Superior temporal gyrus (tissue), 1 donor: Measurements from ENCODE around the gene GNAL.

Experiments used
- DNase-seq: peaks from one replicate; pipeline ENCODE4 v3.0.0-alpha.2; 2016; ENCODE audit errors: extremely low spot score

The GNAL gene

GRCh38 chr18:11808001-11808855, 119.2 kb downstream of the GNAL start:
- DNase-seq, result no peak

DNA sequence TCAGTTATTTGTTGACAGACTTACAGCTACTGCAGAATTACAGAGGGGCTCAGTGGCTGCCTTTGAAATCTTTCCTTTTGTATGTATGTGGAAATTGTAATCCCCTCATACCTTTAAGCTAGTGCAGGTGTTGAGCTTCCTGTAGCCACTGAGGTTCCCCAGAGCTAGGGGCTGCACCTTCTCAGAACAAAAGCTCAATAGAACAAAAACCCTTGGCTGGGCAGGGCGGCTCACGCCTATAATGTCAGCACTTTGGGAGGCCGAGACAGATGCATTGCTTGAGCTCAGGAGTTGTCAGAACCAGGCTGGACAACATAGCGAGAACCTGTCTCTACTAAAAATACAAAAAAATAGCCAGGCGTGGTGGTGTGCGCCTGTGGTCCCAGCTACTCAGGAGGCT, 120.8 kb downstream of the GNAL start:
- no peak for DNase-seq

- DNase-seq, result no peak
Measured at GRCh38 chr18:11810379-11810778, 121.3 kb downstream of the GNAL start.

DNA sequence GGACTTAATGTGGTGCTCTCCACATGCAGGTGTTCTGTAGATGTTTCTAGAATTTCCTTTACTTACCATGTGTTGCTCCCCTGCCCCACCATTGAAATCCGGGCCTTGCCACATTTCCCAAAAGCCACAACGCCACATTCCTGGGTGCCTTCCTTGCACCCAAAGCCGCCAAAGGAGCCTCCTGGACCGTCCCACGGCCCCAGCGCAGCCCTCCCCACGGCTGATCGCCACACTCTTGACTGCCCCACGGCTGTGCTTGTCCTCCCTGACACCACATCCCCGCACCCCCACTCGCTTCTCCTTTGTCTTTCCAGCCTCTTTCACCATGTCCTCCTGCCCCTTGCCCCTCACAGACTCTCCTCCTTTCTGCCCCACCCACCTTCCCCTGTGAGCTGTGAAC, 121.9 kb downstream of the GNAL start:
- no peak for DNase-seq

DNA sequence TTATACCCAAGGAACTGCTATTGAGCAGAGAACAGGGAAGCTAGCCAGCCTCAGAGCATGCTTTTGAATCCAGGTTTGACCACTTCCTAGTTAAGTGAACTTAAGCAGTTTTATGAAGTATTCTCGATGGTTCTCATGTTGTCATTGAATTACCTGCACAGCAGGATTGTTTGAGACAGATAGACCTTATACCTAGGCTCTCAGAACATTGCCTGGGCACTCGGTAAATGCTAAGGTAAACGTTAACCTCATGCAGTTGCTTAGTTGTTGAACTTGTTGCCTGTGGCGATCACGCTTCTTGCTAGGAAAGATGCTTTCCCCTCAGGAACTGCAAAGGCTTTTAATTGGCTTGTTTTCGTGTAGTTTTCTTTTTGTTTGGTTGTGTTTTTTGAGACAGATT, 128.2 kb downstream of the GNAL start:
- DNase-seq, result no peak

DNA sequence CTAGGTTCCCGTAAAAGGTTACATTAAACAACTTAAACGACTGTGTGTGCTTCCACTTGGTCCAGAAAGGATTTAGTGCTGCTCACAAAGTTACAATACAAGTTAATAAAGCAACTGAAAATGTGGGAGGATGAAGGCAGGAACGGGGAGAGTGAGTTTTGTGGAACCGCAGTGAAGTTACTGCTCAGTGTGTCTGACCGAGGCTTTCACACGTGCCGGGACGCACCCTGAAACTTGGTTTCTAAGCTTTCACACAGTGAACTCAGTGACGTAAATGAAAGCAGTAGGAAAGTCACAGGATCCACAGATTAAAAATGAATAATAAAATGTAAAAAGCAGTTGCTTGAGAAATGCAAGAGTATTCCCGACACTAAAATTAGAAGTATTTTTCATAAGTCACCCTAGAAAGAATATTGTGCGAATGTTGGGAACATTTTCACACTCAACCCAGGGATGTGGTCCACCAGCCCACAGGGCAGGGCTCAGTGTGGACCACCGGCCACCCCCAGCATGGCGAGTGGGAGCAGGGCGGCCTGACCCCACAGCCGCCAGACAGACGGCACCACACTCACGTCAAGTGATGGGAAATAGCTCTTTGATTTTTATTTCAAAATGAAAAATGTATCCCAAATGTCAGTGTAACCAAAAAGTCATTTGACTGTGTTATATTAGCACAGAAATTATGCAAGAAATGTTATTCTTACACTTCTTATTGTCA, 129.6 kb downstream of the GNAL start:
- DNase-seq, result no peak

DNA sequence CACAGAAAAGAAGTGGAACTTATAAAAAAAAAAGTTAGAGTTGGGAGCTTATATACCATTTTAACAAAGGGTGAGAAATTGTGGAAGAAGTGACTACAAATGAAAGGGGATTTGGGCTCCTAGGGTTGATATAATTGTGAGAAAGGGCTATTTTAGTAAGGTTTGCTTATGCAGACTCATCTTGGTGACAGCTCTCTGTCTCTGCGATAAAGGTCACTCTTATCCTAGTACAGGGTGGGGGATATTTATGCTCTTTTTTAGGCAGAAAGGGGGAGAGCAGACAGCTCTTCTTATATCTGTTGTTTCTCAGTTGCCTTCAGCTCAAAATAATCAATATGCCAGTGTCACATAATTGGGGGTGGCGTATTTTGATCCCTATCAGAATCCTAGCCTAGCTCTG, 130.9 kb downstream of the GNAL start:
- DNase-seq, result no peak

- no peak for DNase-seq
Measured at GRCh38 chr18:11820697-11821096, 131.6 kb downstream of the GNAL start.

DNA sequence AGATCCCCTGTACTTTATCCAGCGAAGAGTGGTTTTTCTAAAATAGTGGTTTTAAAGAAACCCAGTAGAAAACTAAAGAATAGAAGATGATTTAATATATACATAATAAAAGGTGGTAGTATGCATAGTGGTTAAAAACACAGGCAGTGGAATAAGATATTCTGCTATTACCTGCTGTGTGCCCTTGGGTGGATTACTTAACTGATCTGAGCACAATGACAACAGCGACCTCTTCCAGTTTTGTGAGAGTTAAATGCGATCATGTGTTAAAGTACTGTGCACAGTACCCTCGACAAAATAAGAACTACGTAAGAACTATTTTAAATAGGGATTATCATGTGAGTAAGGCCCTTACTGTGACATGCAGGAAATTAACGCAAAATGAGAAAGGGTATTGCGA, 132.1 kb downstream of the GNAL start:
- no peak for DNase-seq

DNA sequence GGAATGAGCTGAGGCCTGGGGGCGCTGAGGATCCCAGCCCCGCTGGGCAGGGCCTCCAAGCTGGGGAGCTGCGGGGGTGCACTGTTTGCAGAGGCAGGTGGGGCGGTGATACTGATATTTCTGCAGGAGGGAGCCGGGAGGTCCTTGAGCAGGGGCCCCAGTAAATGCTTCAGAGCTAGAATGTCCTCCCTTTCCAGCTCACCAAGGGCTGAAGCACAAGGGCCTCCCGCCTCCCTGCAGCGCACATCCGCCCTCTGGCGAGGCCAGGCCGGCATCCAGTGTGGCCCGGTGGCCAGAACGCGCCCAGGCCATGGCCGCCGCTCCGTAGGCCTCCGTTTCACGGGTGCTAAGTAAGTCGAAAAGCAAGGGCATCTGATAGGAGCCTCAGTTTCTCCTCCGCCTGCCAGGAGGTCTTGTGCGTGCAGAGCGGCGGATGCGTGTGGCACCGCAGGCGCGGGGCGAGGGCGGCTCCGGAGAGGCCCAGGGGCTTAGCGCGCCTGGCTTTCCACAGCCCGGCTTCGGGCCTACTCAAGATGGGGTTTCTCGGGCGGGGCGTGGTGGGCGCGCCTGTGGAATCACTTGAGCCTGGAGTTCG, 132.7 kb downstream of the GNAL start:
- DNase-seq, result no peak

DNA sequence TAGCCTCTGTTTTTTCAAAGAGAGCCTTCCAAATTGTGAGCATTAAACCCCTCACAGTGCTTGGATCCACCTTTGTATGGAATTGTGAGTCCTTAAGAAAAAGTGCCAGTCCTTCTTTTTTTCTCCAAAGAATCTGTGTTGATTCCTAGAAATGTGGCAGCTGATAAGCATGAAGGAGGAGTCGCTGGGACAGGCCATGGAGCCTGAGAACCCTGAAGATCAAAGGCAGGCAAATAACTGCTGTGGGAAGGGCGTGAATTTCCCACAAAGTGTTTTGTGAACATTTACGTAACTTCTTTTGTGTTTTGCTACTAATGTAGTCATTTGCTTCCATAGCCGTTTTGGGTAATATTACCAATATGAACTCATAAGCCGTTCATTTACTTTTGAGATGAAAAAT, 134.5 kb downstream of the GNAL start:
- DNase-seq, result no peak

DNA sequence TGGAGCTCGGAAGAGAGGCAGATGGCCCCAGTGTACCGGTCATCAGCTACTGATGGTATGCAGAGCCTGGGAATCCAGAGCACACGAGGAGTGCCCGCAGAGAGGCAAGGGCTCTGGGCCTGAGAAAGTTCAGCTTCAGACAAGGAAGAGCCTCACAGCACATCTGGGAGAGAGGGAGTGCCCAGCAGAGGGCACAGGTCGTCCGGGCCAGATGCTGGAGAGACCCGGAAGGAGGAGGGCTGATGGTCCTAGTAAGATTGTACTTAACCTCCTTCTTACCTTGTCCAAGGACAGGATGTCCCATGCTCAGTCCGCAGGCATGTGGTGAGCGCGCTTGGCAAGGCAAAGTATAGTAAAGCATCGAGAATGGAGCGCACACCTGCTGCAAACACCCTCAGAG, 137.8 kb downstream of the GNAL start:
- DNase-seq, result no peak

- no peak for DNase-seq
Measured at GRCh38 chr18:11828786-11829432, 139.8 kb downstream of the GNAL start.

- DNase-seq, result no peak
Measured at GRCh38 chr18:11830585-11830984, 141.5 kb downstream of the GNAL start.

- DNase-seq, result no peak
Measured at GRCh38 chr18:11831921-11832320, 142.9 kb downstream of the GNAL start.

GRCh38 chr18:11834772-11835171, 145.7 kb downstream of the GNAL start:
- DNase-seq, result no peak

DNA sequence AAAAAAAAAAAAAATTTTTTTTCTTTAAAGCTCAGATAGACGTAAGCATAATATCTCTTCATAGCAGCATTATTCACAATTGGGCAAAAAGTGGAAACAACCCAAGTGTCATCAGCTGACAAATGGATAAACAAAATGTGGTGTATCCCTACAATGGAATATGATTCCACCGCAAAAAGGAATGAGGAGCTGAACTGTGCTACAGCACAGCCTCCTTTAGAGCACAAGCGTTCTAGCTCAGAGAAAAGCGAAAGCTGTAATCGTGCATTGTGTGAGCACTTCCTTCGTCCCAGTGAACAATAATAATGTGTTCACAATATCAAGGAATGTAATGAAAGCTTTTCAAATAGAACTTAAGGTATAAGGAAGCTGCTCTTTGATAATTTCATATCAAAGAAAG, 150.5 kb downstream of the GNAL start:
- no peak for DNase-seq

DNA sequence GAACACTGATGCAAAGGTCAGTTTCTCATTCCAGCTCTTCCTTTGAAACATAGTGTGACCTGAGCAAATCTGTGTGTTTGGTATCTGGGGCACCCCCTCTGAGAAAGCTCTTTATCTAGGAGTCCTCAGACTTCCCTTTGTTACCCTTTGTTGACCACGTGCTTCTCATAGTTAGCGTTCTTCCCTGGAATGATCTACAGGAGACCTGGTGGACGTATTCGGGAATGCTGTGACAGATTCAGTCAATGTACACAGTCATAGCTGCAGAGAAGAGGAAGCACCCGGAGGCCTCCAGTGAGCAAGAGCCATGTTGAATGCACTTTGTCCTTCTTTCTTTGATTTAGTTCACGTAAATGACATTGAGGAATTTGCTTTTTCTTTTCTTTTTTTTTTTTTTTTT, 151.4 kb downstream of the GNAL start:
- no peak for DNase-seq

- DNase-seq, result no peak
Measured at GRCh38 chr18:11842562-11842961, 153.5 kb downstream of the GNAL start.

DNA sequence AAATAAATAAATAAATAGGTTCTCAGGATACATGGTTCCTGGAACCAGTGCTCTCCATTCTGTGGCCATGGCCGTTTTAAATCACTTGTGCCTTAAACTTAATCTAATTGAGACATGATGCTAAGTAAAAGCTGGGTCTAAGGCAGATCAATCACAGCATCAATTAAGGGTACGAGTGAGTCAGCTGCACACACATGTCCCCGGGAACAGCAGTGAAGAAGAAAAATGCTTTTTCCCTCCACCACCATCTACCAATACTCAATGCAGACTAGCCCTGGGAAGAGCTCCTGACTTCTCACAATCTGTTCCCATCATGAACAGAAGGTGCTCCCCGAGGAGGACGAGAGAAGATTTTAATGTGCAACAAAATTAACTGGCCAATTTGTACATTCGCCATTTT, 155.4 kb downstream of the GNAL start:
- no peak for DNase-seq

DNA sequence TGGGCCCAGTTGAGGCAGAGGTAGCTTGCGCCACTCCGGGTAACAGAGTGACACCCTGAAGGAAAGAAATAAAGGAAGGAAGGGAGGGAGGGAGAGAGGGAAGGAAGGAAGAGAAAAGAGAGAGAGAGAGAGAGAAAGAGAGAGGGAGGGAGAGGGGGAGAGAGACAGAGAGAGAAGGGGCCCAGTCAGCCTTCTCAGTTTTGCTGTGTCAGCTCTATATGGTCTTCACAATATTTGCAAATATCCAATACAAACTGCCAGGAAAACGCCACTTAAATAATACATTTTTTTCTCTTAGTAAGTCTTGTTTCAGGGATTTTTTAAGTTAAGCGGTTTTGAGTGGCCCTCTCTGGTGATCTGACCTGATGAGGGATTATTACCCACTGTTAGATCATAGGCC, 156.6 kb downstream of the GNAL start:
- no peak for DNase-seq

GRCh38 chr18:11847811-11848210, 158.7 kb downstream of the GNAL start:
- no peak for DNase-seq
